NCI-H2107 treated with DMSO at 0.1 percent for 48 hours (cell line): ENCODE results near the gene CORO2A.
"Not testable (repeated sequence)": the region's sequence is repeated elsewhere in the genome, so short reads cannot be mapped to it uniquely, and the experiment has no call there.

Experiments used
- DNase-seq: peaks from one replicate; lab custom pipeline; 2025; ENCODE audit not compliant: unreplicated experiment; lab: John Stamatoyannopoulos, UW

Gene CORO2A

DNA sequence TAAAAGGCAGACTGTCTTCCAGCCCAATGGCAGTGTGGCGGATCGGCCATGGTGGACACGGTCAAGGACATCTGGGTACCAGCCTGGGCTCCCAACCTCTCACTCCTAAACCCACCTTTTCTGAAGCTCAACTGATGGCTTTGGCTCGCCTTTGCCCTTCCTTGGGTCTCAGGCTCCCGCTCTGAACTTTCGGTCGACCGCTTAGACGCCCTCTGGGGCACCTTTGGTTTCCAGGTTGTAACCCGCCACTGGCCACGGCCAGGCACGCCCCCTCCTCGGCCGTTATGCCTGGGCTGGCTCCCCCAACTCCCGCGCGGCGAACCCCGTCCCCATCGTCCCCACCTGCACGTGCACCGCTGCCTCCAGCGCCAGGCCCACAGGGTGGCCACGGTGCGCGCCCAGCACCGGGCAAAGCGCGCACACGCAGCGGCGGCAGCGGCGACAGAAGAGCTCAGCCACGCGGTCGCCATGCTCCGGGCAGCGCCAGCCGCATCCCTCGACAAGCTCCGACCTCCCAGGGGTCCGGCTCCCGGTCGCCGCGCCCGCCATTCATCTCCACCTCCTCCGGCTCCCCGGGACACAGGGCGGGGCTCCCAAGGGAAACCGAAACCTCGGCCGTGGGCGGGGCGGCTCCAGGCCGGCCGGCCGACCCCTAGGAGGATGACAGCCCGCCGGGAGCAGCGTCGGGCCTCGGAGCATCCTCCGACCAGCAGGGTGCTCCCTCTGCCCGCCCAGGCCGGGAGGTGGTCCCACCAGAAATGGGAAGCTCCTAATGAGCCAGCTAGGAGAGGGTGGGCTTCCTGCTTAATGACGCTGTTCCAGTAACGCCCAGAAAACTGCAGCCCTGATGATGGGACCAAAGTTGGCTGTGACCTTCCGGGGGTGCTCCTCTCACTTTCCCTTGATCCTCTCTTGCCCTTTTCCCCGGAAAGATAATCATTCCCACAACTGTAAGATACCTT, 73.5 kb downstream of the CORO2A start, which contains the start of gene TRIM14:
Gene TRIM14, minus strand, starts transcription at position 583 of the 962 bp plus-strand sequence. Its CDS starts 34 bp downstream, at position 549.
- DNase-seq = no peak

GRCh38 chr9:98117984-98118639, 74.3 kb downstream of the CORO2A start:
- no peak for DNase-seq

DNA sequence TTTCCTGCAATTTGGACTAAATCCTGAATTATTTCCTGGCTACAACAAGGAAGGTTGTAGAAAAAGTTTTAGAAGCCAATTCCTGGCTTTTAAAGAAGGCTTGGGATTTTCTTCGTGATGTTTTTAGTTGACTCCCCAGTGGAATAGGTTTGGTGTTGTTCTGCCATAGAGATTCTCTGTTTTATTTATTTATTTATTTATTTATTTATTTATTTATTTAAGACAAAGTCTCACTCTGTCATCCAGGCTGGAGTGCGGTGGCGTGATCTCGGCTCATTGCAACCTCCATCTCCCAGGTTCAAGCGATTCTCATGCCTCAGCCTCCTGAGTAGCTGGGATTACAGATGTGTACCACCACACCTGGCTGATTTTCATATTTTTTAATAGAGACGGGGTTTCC, 75.3 kb downstream of the CORO2A start:
- DNase-seq = not testable (repeated sequence)

DNA sequence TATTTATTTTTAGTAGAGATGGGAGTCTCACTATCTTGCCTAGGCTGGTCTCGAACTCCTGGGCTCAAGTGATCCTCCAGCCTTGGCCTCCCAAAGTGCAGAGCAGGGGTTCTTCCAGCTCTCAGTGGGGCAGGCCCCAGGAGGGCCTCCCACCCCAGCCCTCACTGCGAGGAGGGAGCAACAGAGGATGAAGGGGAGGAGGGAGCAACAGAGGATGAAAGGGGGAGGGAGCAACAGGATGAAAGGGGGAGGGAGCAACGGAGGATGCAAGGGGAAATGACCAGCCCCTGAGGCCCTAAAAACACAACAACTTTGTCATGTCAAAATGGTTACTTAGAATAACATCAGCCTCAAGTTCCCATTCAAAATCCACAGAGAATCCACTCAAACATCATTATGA, 83.4 kb downstream of the CORO2A start:
- no peak for DNase-seq

- DNase-seq = no peak
Measured at GRCh38 chr9:98108531-98109031, 83.9 kb downstream of the CORO2A start.

DNA sequence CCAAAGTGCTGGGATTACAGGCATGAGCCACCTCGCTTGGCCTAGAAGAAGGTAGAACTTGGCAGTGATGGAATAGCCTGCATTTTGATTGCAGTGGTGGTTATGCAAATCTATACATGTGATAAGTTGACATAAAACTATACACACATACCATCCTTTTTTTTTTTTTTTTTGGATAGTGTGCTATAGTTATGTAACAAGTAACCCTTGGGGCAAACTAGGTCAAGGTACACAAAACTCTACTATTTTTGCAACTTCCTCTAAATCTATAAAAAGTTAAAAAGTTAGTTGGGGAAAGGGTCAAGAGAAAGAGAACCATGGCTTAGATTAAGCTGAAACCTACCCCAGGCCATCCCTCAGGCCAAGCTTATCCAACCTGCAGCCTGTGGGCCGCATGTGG, 84.5 kb downstream of the CORO2A start:
- DNase-seq = no peak

GRCh38 chr9:98105006-98105405, 87.4 kb downstream of the CORO2A start:
- DNase-seq = no peak

DNA sequence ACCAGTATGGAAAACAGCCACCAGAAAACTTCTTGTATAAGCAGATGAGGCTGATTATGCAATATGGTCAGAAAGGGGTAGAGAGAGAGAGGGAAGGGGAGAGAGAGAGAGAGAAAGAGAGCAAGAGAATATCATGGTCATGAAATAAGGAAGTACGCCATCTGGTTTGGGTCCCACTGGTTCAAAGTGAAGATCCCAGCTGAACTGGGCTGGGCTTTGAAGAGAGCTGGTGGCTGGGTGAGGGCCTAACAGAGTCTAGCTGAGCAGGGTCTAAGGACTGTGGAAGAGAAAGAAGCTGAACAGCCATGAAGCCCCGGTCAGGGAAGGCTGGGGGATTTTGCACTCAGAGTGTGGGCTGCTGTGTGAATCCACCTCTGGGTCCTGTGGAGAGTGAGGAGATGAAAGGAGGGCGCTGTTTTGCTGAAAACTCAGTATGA, 88.0 kb downstream of the CORO2A start:
- no peak for DNase-seq

DNA sequence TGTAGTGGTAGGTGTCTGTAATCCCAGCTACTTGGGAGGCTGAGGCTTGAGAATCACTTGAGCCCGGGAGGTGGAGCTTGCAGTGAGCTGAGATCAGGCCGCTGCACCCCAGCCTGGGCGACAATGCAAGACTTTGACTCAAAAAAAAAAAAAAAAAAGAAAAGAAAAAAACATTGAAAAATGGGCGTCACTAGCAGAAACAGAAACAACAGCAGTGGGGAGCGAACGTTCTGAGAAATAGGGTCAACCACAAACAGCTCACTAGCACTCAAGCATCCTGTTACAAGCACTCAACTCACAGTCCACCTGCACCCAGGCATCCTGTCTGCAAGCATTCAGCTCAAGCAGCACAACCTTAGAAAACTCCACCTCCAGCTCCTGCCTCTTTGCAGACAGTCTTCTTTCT, 90.6 kb downstream of the CORO2A start:
- DNase-seq = peak; percentile 98

- DNase-seq = no peak
Measured at GRCh38 chr9:98101416-98101815, 91.0 kb downstream of the CORO2A start.

DNA sequence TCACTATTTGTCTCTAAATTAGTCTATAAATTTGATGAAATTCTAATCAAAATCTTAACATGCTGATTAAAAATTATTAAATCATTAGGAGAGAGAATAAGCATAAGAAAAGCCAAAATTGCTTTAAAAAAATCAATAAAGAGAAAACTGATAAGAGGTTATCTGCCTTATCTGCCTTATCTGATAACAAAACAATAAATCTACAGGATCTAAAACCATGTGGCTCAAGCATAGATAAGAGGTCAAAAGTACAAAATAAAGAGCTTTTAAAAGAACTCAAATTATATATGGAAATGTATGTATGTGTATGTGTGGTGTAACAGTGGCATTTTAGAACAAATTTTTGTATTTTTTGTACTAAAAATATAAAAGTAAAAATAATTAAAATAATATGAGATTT, 92.0 kb downstream of the CORO2A start:
- no peak for DNase-seq

- peak; percentile 56 for DNase-seq
Measured at GRCh38 chr9:98099898-98100297, 92.5 kb downstream of the CORO2A start.

DNA sequence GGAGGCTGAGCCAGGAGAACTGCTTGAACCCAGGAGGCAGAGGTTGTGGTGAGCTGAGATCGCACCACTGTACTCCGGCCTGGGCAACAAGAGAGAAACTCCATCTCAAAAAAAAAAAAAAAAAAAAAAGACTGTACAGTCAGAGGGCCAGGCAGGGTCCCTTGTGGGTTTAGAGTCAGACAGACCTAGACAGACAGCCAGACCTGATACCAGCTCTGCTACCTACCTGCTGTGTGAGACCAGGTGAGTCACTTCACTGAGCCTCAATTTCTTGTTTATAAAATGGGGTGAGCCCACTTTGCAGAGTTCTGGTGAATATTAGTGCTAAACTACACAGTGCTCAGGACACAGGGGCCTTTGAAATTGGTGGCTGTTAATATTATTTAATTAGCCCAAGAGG, 93.1 kb downstream of the CORO2A start:
- no peak for DNase-seq

DNA sequence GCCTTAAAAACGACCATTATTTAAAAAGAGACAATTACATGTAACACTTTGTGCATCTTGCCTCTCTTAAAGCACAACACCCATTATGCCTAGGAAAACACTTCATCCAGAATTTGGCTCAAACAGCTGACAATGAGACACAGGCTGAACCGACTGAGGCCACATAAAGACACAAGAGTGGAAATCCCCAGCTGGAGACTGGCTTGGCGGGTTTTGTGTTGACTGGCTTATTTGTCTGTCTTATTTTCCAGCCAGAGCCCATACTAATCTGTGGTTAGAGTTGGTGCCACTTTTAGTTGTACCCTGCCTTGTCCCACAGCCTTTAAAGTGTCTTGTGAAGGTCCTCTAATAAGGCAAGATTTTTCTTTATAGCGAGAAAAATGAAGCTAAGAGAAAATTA, 94.6 kb downstream of the CORO2A start:
- peak; percentile 82 for DNase-seq

DNA sequence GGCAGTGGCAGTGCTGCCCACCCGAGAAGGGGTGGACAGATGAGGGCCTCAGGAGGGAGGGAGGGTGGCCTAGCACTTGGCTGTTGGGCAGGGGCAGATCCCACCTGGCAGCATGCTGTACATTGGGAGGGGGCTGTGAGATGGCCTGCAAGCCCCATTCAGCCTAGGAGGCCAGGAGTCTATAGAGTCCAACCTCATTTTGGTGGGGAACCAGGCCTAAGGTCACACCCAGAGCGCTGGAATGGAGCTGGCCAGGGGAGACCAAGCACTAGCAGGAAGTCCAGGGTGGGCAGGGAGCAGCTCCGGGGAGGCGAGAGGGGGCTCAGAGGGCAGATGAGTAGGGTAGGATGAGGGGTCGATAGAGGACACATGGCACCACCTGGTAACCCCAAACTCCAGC, 96.3 kb downstream of the CORO2A start:
- no peak for DNase-seq

- DNase-seq = no peak
Measured at GRCh38 chr9:98095401-98095800, 97.0 kb downstream of the CORO2A start.

DNA sequence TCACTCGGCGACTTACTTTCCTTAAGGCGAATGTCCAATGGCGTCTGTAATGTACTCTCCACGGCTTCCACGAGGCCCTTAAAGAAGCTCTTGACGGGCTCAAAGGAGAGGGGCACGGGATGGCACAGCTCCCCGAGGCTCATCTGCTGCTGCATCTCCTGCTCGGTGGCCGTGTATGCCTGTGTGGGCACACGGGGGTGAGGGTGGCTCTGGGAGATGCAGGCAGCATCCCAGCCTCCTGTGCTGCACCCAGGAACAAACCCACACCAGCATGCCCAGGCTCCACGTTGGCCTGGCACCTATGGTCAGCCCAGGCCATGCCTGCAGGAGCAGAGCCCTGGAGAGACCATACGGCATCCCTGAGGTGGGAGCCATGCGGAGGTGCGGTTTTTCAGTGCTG, 97.6 kb downstream of the CORO2A start:
- no peak for DNase-seq

- no peak for DNase-seq
Measured at GRCh38 chr9:98094316-98094715, 98.1 kb downstream of the CORO2A start.

DNA sequence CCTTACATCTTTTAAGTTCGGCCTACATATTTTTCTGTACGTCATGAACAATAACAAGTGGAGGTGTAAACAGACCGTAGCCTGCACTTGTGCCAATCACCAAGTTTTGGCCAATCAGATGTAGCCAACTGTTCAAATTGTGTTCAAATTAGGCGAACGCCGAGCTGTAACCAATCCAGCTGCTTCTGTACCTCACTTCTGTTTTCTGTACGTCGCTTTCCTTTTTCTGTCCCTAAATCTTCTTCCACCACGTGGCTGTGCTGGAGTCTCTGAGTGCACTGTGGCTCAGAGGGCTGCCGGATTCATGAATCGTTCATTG, 99.9 kb downstream of the CORO2A start:
- no peak for DNase-seq

DNA sequence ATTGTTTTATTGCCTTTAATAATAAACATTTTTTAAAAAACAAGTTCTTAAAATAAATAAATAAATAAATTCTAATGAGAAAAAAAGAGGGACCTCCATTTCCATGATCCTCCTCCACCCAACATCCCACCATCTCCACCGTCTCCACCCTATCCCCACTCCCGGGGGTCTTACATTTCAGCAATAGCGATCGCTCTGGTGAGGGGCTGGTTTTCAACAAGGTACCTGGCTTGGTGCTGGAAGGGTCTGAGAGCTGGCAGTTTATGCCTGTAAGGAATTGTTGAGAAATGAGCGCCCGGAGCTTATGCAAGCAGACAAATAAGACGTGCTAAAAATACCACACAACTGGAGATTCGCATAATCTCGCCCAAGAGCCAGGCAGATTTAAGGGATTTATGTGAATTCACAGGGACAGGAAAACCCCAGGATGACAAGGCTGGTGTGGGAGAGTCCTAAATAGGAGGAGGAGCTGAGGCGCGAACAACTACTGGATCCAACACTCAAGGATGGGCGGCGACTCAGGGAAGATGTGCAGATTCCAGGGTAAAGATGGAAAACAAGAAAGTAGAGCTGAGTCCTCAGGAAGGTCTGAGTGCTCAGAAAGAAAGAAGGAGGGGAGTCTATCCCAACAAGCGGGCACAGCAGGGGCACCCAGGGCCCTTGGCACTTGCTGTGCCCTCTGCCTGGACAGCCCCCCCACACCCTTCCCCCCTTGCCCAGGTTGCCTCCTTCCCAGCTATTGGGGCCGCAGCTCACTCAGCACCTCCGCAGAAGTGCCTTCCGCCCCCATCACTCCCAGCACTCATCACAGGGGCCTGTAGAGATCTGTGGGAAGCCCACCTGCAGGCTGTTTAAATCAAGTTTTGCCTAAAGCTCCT, 100.5 kb downstream of the CORO2A start:
- no peak for DNase-seq

DNA sequence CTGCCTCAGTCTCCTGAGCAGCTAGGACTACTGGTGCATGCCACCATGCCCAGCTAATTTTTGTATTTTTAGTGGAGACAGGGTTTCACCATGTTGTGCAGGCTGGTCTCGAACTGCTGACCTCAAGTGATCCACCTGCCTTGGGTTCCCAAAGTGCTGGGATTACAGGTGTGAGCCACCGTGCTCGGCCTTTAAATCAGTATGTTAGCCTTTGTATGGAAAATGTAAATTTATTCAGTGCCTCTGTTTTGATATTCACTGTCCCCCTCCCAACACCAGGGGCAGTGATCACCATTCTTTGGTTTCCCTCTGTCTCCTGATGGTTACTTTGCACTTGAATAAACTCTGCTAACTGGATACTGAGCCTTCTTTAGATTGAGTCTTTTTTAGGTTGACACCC, 101.8 kb downstream of the CORO2A start:
- not testable (repeated sequence) for DNase-seq
